OCI-LY1 (cell line): Measurements from ENCODE around the gene FAM13A.

ENCODE experiments used
- H2AFZ ChIP-seq: fragments of 200-600 bp; sonication (generic), shearing (Covaris generic); 2 replicates; pipeline ENCODE4 v1.6.0; 2014; ENCODE audit warnings: antibody characterized with exemption, mild to moderate bottlenecking, low read length
- H3F3A ChIP-seq: fragments of 200-600 bp; sonication (generic), shearing (Covaris generic); 2 replicates; pipeline ENCODE4 v1.6.0; 2014; ENCODE audit warnings: mild to moderate bottlenecking, antibody characterized with exemption, low read length, moderate library complexity; ENCODE audit not compliant: insufficient read depth
- H3K27ac ChIP-seq: fragments of 200-600 bp; sonication (generic); 2 replicates; pipeline ENCODE4 v1.5.1; 2014; ENCODE audit warnings: low read length, mixed run types, mild to moderate bottlenecking, low read depth; ENCODE audit not compliant: poor library complexity, severe bottlenecking
- H3K27me3 ChIP-seq: fragments of 200-600 bp; sonication (generic); 2 replicates; pipeline ENCODE4 v1.6.0; 2014; ENCODE audit warnings: antibody characterized with exemption, mild to moderate bottlenecking, low read length, moderate library complexity; ENCODE audit not compliant: insufficient read depth
- H3K36me3 ChIP-seq: fragments of 200-600 bp; sonication (generic); 2 replicates; pipeline ENCODE4 v1.6.1; 2014; ENCODE audit warnings: mild to moderate bottlenecking, antibody characterized with exemption, low read length, moderate library complexity, mixed read lengths; ENCODE audit not compliant: insufficient read depth
- H3K4me1 ChIP-seq: fragments of 200-600 bp; sonication (generic); 2 replicates; pipeline ENCODE4 v1.5.1; 2014; ENCODE audit warnings: mild to moderate bottlenecking, low read length, moderate library complexity; ENCODE audit not compliant: insufficient read depth, severe bottlenecking
- H3K4me2 ChIP-seq: fragments of 200-600 bp; sonication (generic), shearing (Covaris generic); 2 replicates; pipeline ENCODE4 v1.6.1; 2014; ENCODE audit warnings: low read length
- H3K4me3 ChIP-seq: fragments of 200-600 bp; sonication (generic); 2 replicates; pipeline ENCODE4 v1.5.1; 2014; ENCODE audit warnings: low read length, low read depth, mild to moderate bottlenecking, mixed read lengths; ENCODE audit not compliant: poor library complexity, severe bottlenecking
- H3K79me2 ChIP-seq: fragments of 200-600 bp; shearing (Covaris generic); 2 replicates; pipeline ENCODE4 v1.6.1; 2016; ENCODE audit warnings: mixed run types, low read length, mixed read lengths; ENCODE audit not compliant: insufficient read depth
- H3K9ac ChIP-seq: fragments of 200-600 bp; sonication (generic), shearing (Covaris generic); 2 replicates; pipeline ENCODE4 v1.6.1; 2014; ENCODE audit warnings: mild to moderate bottlenecking, low read length, mixed read lengths
- H3K9me2 ChIP-seq: fragments of 200-600 bp; sonication (generic), shearing (Covaris generic); 2 replicates; pipeline ENCODE4 v1.6.1; 2014; ENCODE audit warnings: low read depth, mild to moderate bottlenecking, low read length, mixed read lengths
- H3K9me3 ChIP-seq: fragments of 200-600 bp; shearing (Covaris generic); 2 replicates; pipeline ENCODE4 v1.6.1; 2014; ENCODE audit warnings: low read length, mixed read lengths
- H4K20me1 ChIP-seq: fragments of 200-600 bp; sonication (generic), shearing (Covaris generic); 2 replicates; pipeline ENCODE4 v1.6.0; 2016; ENCODE audit warnings: mild to moderate bottlenecking, low read length; ENCODE audit not compliant: insufficient read depth
- EZH2 ChIP-seq: fragments of 200-600 bp; sonication (generic), shearing (Covaris generic); IDR thresholded peaks from 2 replicates; pipeline ENCODE4 v1.8.0; 2017; ENCODE audit warnings: borderline replicate concordance, mixed run types, mild to moderate bottlenecking, antibody characterized with exemption, low read length, moderate library complexity, mixed read lengths
- TF ChIP-seq, protein P1 (sequence below): fragments of 200-600 bp; sonication (generic), shearing (Covaris generic); IDR thresholded peaks from 2 replicates; pipeline ENCODE4 v1.5.1; 2017; ENCODE audit warnings: mild to moderate bottlenecking, antibody characterized with exemption, low read length, moderate library complexity, mixed read lengths

The FAM13A gene

GRCh38 chr4:89071311-89071710 is 14.3 kb upstream of the FAM13A start:
- no peaks in the 10 kb centered on the region for H3K9me3 ChIP-seq
- TF ChIP-seq, protein P1, sequence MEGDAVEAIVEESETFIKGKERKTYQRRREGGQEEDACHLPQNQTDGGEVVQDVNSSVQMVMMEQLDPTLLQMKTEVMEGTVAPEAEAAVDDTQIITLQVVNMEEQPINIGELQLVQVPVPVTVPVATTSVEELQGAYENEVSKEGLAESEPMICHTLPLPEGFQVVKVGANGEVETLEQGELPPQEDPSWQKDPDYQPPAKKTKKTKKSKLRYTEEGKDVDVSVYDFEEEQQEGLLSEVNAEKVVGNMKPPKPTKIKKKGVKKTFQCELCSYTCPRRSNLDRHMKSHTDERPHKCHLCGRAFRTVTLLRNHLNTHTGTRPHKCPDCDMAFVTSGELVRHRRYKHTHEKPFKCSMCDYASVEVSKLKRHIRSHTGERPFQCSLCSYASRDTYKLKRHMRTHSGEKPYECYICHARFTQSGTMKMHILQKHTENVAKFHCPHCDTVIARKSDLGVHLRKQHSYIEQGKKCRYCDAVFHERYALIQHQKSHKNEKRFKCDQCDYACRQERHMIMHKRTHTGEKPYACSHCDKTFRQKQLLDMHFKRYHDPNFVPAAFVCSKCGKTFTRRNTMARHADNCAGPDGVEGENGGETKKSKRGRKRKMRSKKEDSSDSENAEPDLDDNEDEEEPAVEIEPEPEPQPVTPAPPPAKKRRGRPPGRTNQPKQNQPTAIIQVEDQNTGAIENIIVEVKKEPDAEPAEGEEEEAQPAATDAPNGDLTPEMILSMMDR, result no peak
- no peak for TF ChIP-seq EZH2
- no peaks in the 10 kb centered on the region for H3K27me3 ChIP-seq
- no peaks in the 10 kb centered on the region for H3K4me1 ChIP-seq
- H2AFZ ChIP-seq, result no peak overlapping the region
- H3K4me2 ChIP-seq, result no peak overlapping the region
- no peaks in the 10 kb centered on the region for H3K9me2 ChIP-seq
- H3K4me3 ChIP-seq, result no peak overlapping the region
- H3K9ac ChIP-seq, result no peak overlapping the region
- no peaks in the 10 kb centered on the region for H4K20me1 ChIP-seq
- H3K36me3 ChIP-seq, result no peaks in the 10 kb centered on the region
- H3K79me2 ChIP-seq, result no peaks in the 10 kb centered on the region
- H3F3A ChIP-seq, result no peaks in the 10 kb centered on the region
- no peak overlapping the region for H3K27ac ChIP-seq

- H2AFZ ChIP-seq, result no peak overlapping the region
- H3K36me3 ChIP-seq, result no peaks in the 10 kb centered on the region
- H3K4me3 ChIP-seq, result no peak overlapping the region
Observed at GRCh38 chr4:89070041-89070440, 13.1 kb upstream of the FAM13A start.

DNA sequence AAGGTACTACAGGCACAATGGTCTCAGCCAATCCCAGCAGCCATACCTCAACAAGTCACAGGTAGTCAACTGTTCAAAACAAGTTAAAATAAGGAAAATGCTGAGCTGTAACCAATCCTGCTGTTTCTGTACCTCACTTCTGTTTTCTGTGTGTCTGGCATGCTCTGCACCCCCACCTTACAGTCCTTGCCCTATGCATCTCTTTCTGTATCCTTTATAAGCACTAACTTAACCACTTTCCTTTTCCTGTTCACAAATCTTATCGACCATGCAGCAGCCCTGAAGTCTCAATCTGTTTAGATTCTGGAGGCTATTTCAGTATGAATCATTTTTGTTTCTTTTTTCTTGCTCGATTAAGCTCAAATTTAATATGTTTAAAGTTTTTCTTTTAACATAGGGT is 12.5 kb upstream of the FAM13A start:
- Histone ChIP-seq H3K79me2 (no peaks in the 10 kb centered on the region), H3K4me3 (no peak overlapping the region), H2AFZ (no peak overlapping the region), H3K4me2 (no peak overlapping the region), H4K20me1 (no peaks in the 10 kb centered on the region), H3K9me3 (no peaks in the 10 kb centered on the region), H3K9ac (no peak overlapping the region), H3K9me2 (no peaks in the 10 kb centered on the region), H3K4me1 (no peaks in the 10 kb centered on the region), H3F3A (no peaks in the 10 kb centered on the region), H3K27ac (no peak overlapping the region), H3K27me3 (no peaks in the 10 kb centered on the region), H3K36me3 (no peaks in the 10 kb centered on the region)
- TF ChIP-seq, protein P1, result no peak
- TF ChIP-seq EZH2, result no peak

More at GRCh38 chr4:89070041-89070440, 13.1 kb upstream of the FAM13A start:
- Histone ChIP-seq H3K27ac (no peak overlapping the region), H3K9me2 (no peaks in the 10 kb centered on the region), H3K9me3 (no peaks in the 10 kb centered on the region), H4K20me1 (no peaks in the 10 kb centered on the region), H3F3A (no peaks in the 10 kb centered on the region), H3K4me1 (no peaks in the 10 kb centered on the region), H3K27me3 (no peaks in the 10 kb centered on the region), H3K9ac (no peak overlapping the region), H3K79me2 (no peaks in the 10 kb centered on the region), H3K4me2 (no peak overlapping the region)
- TF ChIP-seq, protein P1, result no peak
- no peak for TF ChIP-seq EZH2
